C4-2B (cell line): ENCODE results near the gene TRIP10.
"Not testable (repeated sequence)": the region's sequence is repeated elsewhere in the genome, so short reads cannot be mapped to it uniquely, and the experiment has no call there.

Experiments
- H3K27ac ChIP-seq: fragments of 450-650 bp; 2 replicates; pipeline ENCODE4 v1.5.1; 2017
- ZFX ChIP-seq: fragments of 450-650 bp; IDR thresholded peaks from 2 replicates; pipeline ENCODE4 v1.6.1; 2017
- TF ChIP-seq, protein P1 (sequence below): fragments of 450-650 bp; conservative IDR thresholded peaks from 2 replicates; pipeline ENCODE4 v1.5.1; 2017; ENCODE audit warnings: mild to moderate bottlenecking

TRIP10 gene

DNA sequence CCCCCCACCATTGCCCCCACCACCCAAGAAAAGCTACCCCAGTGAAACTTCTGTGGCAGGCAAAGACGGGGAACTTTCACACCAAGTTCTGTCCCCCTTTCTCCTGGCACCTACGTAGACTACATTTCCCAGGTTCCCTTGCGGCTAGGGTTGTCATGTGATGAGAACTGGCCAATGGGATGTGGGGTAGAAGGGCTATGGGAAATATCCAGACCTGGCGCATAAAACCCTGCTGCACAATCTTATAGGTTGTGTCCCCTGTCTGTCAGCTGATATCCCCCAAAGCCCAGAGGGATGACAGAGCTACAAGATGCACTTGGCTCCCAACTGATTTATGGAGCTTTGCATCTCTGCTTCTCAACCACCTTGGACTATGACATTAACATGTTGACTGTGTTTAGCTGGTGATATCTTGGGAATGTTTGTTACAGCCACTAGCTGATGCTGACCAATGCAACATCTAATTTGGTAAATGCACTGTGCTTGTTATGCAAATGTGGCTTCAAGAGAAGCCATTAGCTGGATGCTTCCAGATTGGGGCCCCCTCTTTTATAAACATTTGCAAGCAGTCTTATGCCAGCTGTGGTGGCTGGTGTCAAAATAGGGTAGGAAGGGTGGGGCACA, 21.7 kb downstream of the TRIP10 start:
- TF ChIP-seq, protein P1, sequence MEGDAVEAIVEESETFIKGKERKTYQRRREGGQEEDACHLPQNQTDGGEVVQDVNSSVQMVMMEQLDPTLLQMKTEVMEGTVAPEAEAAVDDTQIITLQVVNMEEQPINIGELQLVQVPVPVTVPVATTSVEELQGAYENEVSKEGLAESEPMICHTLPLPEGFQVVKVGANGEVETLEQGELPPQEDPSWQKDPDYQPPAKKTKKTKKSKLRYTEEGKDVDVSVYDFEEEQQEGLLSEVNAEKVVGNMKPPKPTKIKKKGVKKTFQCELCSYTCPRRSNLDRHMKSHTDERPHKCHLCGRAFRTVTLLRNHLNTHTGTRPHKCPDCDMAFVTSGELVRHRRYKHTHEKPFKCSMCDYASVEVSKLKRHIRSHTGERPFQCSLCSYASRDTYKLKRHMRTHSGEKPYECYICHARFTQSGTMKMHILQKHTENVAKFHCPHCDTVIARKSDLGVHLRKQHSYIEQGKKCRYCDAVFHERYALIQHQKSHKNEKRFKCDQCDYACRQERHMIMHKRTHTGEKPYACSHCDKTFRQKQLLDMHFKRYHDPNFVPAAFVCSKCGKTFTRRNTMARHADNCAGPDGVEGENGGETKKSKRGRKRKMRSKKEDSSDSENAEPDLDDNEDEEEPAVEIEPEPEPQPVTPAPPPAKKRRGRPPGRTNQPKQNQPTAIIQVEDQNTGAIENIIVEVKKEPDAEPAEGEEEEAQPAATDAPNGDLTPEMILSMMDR, result no peak
- no peak for TF ChIP-seq ZFX

DNA sequence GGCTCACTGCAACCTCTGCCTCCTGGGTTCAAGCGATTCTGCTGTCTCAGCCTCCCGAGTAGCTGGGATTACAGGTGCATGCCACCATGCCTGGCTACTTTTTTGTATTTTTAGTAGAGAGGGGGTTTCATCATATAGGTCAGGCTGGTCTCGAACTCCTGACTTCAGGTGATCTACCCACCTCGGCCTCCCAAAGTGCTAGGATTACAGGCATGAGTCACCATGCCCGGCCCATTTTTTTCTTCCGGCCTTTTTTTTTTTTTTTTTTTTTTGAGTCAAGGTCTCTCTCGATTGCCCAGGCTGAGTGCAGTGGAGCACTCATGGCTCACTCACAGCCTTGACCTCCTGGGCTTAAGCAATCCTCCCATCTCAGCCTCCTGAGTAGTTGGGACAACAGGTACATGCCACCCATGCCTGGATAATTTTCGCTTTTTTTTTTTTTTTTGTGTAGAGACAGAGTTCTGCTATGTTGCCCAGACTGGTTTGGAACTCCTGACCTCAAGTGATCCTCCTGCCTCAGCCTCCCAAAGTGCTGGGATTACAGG, 22.8 kb downstream of the TRIP10 start:
- not testable (repeated sequence) for H3K27ac ChIP-seq

More for the DNA sequence above, 21.7 kb downstream of the TRIP10 start:
- H3K27ac ChIP-seq, result no peak overlapping the region

DNA sequence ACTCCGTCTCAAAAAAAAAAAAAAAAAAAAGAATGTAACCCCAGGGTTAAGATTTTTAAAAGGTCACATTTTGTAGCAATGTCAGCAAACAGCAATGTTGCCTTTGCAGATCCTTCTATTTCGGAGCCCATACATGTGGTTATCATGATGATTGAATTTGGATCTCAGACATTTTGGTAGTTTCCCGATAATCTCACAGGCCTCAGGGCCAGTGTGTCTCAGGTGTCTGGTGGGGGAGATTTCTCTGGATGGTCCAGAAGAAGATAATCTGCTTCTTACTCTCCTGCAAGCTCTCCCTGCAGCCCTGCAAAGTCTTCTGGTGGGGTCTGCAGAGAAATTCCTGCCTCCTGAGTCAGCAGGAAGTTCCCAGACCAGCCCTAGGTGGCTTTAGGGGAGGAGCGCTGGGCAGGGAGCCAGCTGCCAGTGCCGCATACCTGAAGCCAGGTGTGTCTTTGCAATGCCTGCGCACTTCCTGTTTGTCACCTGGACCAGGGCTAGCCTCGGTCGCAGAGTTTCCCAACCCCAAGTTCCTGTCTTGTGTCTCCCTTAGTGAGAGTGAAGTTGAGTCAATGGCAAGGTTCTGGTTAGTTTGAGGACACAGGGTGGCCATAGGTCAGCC, 26.4 kb downstream of the TRIP10 start:
- peak overlapping the region; percentile 20 for H3K27ac ChIP-seq
- TF ChIP-seq, protein P1, result no peak
- TF ChIP-seq ZFX, result no peak

DNA sequence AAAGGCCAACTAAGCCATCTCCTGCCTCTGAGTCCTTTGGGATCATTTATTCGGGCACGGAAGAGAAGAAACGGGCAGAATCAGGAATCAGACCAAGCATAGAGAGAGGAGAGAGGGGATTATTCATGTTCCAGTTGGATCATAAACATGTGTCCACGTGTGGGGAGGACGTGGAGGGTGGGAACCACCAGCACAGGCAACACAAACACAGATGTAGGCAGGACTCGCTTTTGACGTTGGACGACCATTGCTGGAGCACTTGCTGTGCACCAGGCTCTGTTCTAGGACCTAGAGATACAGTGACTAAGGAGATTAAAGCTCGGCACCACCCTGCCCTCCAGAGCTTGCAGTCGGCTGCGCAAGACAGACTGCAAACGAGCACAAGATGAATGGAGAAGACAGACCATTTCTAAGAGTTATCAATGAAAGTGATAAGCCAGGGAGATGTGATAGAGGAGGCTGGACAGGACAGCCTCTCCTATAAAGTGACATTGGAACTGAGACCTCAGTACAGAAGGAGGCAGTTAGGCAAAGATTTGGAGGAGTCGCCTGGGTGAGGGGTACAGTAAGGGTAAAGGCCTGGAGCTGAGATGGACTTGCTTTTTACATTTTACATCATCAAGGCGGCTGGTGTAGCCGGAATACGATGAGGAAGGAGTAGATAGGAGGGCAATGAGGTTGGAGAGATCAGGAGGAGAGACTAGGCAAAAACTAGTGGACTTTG, 27.0 kb downstream of the TRIP10 start:
- TF ChIP-seq, protein P1, result no peak
- peak overlapping the region; percentile 20 for H3K27ac ChIP-seq

DNA sequence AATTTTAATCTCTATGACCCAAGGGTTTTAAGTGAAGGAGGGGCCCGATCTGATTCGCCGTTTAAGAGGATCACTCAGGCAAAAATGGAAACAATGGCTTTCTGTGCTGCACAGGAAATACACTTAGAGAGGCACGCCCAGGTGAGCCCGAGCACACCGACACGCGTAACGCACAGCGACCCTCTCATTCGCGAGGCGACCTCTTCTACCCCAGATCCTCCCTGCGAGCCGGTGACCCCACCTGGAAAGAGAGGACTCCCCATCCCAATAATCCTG, 27.5 kb downstream of the TRIP10 start:
- no peak for TF ChIP-seq ZFX
- TF ChIP-seq, protein P1, result no peak
- H3K27ac ChIP-seq, result no peak overlapping the region

DNA sequence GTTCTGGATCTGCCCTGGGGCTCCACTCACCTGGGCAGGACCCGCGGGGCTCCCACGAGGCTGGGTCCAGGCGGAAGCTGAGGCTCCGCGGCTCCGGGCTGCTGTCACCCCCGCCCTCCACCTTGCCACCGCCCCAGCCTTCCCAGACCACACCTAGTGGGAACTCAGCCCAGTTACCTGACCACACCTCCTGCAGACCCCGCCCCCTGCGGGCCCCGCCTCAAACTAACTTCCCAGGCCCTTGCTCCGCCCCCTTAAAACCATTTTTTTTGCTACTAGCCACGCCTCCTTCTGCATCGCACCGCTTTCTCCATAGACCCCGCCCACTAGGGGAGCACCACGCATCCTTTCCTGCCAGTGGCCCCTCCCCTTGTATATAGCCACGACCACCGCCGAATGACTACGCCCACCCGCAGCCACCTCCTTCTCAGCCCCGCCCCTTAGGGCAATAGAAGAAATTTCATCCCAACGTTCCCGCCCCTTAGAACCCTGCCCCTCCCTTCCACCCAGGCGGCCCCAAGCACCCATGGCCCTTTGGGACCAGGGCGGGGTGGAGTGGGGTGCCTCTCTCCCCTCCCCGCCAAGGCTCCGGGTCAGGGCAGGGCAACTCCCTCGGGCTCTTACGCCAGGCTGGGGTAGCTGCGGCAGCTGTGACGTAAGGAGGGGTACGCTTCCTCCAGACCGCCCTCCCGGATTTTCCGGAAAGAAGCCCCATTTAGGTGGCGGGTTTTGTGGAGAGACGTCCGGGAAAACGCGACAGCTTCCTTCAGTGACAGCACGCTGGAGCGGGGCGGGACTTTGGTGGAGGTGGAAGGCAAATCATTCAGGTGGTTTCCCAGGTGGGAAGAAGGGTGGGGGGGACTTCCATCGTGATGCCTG, 28.1 kb downstream of the TRIP10 start, which contains the start of gene SH2D3A:
SH2D3A (minus strand) TSS at position 79 of the 879 bp plus-strand sequence. CDS start 3,687 bp downstream, outside the sequence.
- peak within 1 kb of the TSS; percentile 20; the same call in 1 of the 2 replicates for H3K27ac ChIP-seq
- TF ChIP-seq ZFX, result no peak
- TF ChIP-seq, protein P1, result no peak

DNA sequence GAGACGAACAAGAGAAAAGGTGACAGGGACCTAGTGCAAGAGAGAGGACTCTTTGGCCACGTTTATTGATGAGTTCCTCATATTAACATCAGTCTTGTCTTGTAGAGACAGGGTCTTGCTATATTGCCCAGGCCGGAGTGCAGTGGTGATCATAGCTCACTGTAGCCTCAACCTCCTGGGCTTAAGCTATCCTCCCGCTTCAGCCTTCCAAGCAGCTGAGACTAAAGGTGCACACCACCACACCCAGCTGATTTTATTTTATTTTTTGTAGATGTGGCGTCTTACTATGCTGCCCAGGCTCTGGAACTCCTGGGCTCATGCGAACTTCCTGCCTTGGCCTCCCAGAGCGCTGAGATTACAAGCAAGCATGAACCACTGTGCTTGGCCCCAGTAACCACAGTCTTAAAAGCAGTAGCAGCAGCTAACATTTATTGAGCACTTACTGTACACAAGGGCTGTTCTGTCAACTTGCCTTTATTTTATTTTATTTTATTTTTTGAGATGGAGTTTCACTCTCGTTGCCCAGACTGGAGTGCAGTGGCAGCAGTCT, 28.8 kb downstream of the TRIP10 start:
- no peak for TF ChIP-seq ZFX
- TF ChIP-seq, protein P1, result no peak
- H3K27ac ChIP-seq, result no peak overlapping the region
